K562 (cell line): ENCODE results near the gene PRRC2A. TPM values are rescaled to one million over a fixed set of nuclear protein-coding genes. Genes with fewer than 3 reads are reported as not detected.

Experiments used
- C11orf30 ChIP-seq: fragments of 450-650 bp; IDR thresholded peaks from 2 replicates; pipeline ENCODE4 v1.6.1; 2016; ENCODE audit warnings: low read depth, mild to moderate bottlenecking
- CREB3 ChIP-seq: fragments of 450-650 bp; conservative IDR thresholded peaks from 2 replicates; pipeline ENCODE4 v1.6.1; 2016; ENCODE audit warnings: missing genetic modification characterization, low read depth, mild to moderate bottlenecking, missing compliant biosample characterization, moderate library complexity
- MAFG ChIP-seq: fragments of 450-650 bp; conservative IDR thresholded peaks from 2 replicates; pipeline ENCODE4 v1.6.1; 2016; ENCODE audit warnings: missing genetic modification characterization, missing compliant biosample characterization
- MIER1 ChIP-seq: fragments of 450-650 bp; IDR thresholded peaks from 2 replicates; pipeline ENCODE4 v1.6.1; 2016; ENCODE audit warnings: antibody characterized with exemption, mild to moderate bottlenecking, low read depth
- PYGO2 ChIP-seq: fragments of 450-650 bp; IDR thresholded peaks from 2 replicates; pipeline ENCODE4 v1.6.1; 2016; ENCODE audit warnings: mild to moderate bottlenecking, missing genetic modification characterization, moderate library complexity, missing compliant biosample characterization
- SETDB1 ChIP-seq: IDR thresholded peaks from one replicate; pipeline ENCODE4 v1.6.1; 2012; ENCODE audit warnings: low read length, control low read depth, inconsistent platforms
- SMAD2 ChIP-seq: fragments of 150-350 bp; IDR thresholded peaks from 2 replicates; pipeline ENCODE4 v1.6.1; 2014; ENCODE audit warnings: low read depth, mild to moderate bottlenecking, low read length
- SNIP1 ChIP-seq: fragments of 450-650 bp; IDR thresholded peaks from 2 replicates; pipeline ENCODE4 v1.7.1; 2017; ENCODE audit warnings: low read depth, mild to moderate bottlenecking
- STAT6 ChIP-seq: sonication (generic); formaldehyde crosslinking; IDR thresholded peaks from 2 replicates; pipeline ENCODE4 v1.8.1; 2023; ENCODE audit warnings: mild to moderate bottlenecking, missing genetic modification reagents
- TAF9B ChIP-seq: fragments of 450-650 bp; IDR thresholded peaks from 2 replicates; pipeline ENCODE4 v1.6.1; 2018; ENCODE audit warnings: mild to moderate bottlenecking; ENCODE audit not compliant: partially characterized antibody
- ZBTB43 ChIP-seq: sonication (generic); formaldehyde crosslinking; IDR thresholded peaks from 2 replicates; pipeline ENCODE4 v1.8.0; 2023; ENCODE audit warnings: mild to moderate bottlenecking, missing genetic modification reagents
- ZBTB8A ChIP-seq: fragments of 450-650 bp; IDR thresholded peaks from 2 replicates; pipeline ENCODE4 v1.6.1; 2018; ENCODE audit warnings: mild to moderate bottlenecking, moderate library complexity; ENCODE audit not compliant: partially characterized antibody
- ZNF436 ChIP-seq: fragments of 250-450, 450-650 bp; sonication (Bioruptor Pico); formaldehyde crosslinking; IDR thresholded peaks from 2 replicates; pipeline ENCODE4 v1.7.0; 2020; ENCODE audit warnings: mild to moderate bottlenecking
- ZNF449 ChIP-seq: fragments of 250-450 bp; sonication (Bioruptor Pico); IDR thresholded peaks from 2 replicates; pipeline ENCODE4 v1.8.0; 2022; ENCODE audit warnings: moderate library complexity, mild to moderate bottlenecking, inconsistent platforms
- polyA plus RNA-seq, 8 experiments: library from polyadenylated mRNA; depleted of rRNA in 4 of 8; stranded (reverse) in 5 of 8; unstranded in 3 of 8; fragments of >200 nt; fragmentation: Nextera tagmentation in 2 of 8; fragmentation: Illumina TruSeq in 1 of 8; extraction: Ambion mirVana in 2 of 8; extraction: Trizol in 1 of 8; gene quantifications; 2 replicates each; pipeline versions ENCODE4 v1.2.1 to v1.2.3, GENCODE V29; 2011 to 2014; ENCODE audit warnings: inconsistent platforms in 1 of 8, missing spikeins in 1 of 8
- total RNA-seq, 7 experiments: library from RNA; depleted of rRNA in 6 of 7; stranded (reverse); fragments of >200 nt in 6 of 7; fragmentation: Illumina TruSeq in 2 of 7; extraction: Trizol in 2 of 7; gene quantifications; 2 replicates each; pipeline versions ENCODE4 v1.2.1 to v1.2.3, GENCODE V29; 2011 to 2021; ENCODE audit warnings: low replicate concordance in 1 of 7
- TF ChIP-seq, protein P1 (sequence below): sonication (generic); formaldehyde crosslinking; IDR thresholded peaks from 2 replicates; pipeline ENCODE4 v1.8.1; 2022; ENCODE audit warnings: missing genetic modification reagents
- TF ChIP-seq, protein P2 (sequence below): sonication (generic); formaldehyde crosslinking; IDR thresholded peaks from 2 replicates; pipeline ENCODE4 v1.5.0; 2020; ENCODE audit warnings: missing genetic modification reagents
- TF ChIP-seq, protein P3 (sequence below): fragments of 450-650 bp; IDR thresholded peaks from 2 replicates; pipeline ENCODE4 v1.6.1; 2016

The PRRC2A gene
- total and polyA plus RNA-seq, 9 of the 15 experiments (the other 6 are each of a cell fraction or from before 2014, with no cell fraction given) = 1.0 to 332 (median 63.0) TPM

DNA sequence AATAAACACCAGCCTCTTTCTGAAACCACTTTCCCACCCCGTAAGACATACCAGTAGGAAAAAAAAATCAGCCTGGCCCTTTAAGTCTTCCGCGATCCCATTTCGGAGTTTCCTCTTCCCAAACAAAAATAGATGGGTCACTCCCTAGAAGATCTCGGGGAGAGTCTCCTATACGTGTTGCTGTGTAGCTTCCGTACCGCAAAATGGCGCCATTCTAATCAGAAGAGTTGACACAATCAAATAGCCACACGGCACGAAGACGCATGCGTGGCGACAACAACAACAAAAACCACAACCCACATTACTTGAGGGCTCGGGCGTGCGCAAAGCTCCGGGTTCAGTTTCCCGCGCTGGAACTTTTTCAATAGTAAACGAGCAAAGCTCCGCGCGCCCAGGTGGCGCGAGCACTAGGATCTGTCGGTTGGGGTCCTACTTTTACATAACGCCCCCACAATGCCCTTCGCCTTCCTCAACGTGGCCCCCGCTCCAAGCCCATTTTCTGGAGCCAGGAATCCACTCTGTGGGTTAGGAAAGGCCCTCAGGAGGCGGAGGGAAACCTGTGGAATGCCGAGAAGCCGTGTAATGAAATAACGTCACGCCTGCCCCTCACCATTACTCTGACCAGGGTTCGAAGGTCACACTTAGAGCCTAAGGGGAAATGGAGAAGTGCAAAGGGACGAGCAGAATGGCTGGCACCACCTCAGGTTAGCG lies 44.4 kb downstream of the PRRC2A start, which contains the start of gene GPANK1 (continued):
- TF ChIP-seq ZBTB43 (CRISPR knock-in tag) = peak; percentile 88
- TF ChIP-seq MAFG (tag) = no peak; the same call in 1 of the 2 replicates
- TF ChIP-seq, protein P1, sequence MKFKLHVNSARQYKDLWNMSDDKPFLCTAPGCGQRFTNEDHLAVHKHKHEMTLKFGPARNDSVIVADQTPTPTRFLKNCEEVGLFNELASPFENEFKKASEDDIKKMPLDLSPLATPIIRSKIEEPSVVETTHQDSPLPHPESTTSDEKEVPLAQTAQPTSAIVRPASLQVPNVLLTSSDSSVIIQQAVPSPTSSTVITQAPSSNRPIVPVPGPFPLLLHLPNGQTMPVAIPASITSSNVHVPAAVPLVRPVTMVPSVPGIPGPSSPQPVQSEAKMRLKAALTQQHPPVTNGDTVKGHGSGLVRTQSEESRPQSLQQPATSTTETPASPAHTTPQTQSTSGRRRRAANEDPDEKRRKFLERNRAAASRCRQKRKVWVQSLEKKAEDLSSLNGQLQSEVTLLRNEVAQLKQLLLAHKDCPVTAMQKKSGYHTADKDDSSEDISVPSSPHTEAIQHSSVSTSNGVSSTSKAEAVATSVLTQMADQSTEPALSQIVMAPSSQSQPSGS (CRISPR knock-in tag) = no peak
- 0 out of 2 replicates have a peak, but pooled peaks have one; percentile 5 for TF ChIP-seq SMAD2
- TF ChIP-seq SETDB1 = no peak
- TF ChIP-seq, protein P2, sequence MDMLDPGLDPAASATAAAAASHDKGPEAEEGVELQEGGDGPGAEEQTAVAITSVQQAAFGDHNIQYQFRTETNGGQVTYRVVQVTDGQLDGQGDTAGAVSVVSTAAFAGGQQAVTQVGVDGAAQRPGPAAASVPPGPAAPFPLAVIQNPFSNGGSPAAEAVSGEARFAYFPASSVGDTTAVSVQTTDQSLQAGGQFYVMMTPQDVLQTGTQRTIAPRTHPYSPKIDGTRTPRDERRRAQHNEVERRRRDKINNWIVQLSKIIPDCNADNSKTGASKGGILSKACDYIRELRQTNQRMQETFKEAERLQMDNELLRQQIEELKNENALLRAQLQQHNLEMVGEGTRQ (CRISPR knock-in tag) = no peak
- 0 out of 2 replicates have a peak, but pooled peaks have one; percentile 24 for TF ChIP-seq SNIP1
- no peak for TF ChIP-seq ZBTB8A
- peak; percentile 66; the same call in 1 of the 2 replicates for TF ChIP-seq CREB3
- peak; percentile 97; the same call in 1 of the 2 replicates for TF ChIP-seq STAT6 (CRISPR knock-in tag)
- no peak for TF ChIP-seq MIER1
- no peak for TF ChIP-seq C11orf30
- no peak for TF ChIP-seq PYGO2 (tag)
- no peak for TF ChIP-seq ZNF436 (CRISPR knock-in tag)
- no peak for TF ChIP-seq TAF9B
- TF ChIP-seq, protein P3, sequence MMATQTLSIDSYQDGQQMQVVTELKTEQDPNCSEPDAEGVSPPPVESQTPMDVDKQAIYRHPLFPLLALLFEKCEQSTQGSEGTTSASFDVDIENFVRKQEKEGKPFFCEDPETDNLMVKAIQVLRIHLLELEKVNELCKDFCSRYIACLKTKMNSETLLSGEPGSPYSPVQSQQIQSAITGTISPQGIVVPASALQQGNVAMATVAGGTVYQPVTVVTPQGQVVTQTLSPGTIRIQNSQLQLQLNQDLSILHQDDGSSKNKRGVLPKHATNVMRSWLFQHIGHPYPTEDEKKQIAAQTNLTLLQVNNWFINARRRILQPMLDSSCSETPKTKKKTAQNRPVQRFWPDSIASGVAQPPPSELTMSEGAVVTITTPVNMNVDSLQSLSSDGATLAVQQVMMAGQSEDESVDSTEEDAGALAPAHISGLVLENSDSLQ = peak; percentile 48; the same call in 1 of the 2 replicates
- TF ChIP-seq ZNF449 (CRISPR knock-in tag) = no peak
